Type B pancreatic cell (in vitro differentiated cells): ENCODE measurements around the gene APP. TPM values are rescaled to one million over a fixed set of nuclear protein-coding genes. Genes with fewer than 3 reads are reported as not detected.

Source experiments
- DNase-seq: peaks from one replicate; pipeline ENCODE4 v3.0.0; 2021; ENCODE audit warnings: mixed read lengths; ENCODE audit not compliant: unreplicated experiment; ENCODE audit errors: extremely low spot score
- H3K27ac Mint-ChIP-seq: 2 replicates; pipeline ENCODE4 v1.8.0; 2021; ENCODE audit warnings: mild to moderate bottlenecking, mixed read lengths
- H3K27me3 Mint-ChIP-seq: 2 replicates; pipeline ENCODE4 v1.8.0; 2021; ENCODE audit warnings: mixed read lengths
- H3K36me3 Mint-ChIP-seq: 2 replicates; pipeline ENCODE4 v1.8.0; 2021; ENCODE audit warnings: mixed read lengths
- H3K4me1 Mint-ChIP-seq: one replicate; pipeline ENCODE4 v1.8.0; 2021; ENCODE audit warnings: mixed read lengths; ENCODE audit not compliant: unreplicated experiment
- H3K4me3 Mint-ChIP-seq: 2 replicates; pipeline ENCODE4 v1.8.0; 2021; ENCODE audit warnings: mild to moderate bottlenecking, mixed read lengths
- H3K9me3 Mint-ChIP-seq: 2 replicates; pipeline ENCODE4 v1.8.0; 2021; ENCODE audit warnings: mixed read lengths
- total RNA-seq: library from RNA; stranded (reverse); gene quantifications from 2 replicates; pipeline ENCODE4 v1.2.1, GENCODE V29; 2021; ENCODE audit warnings: low replicate concordance
- TF ChIP-seq, protein P1 (sequence below): fragments of 200-600 bp; sonication (generic); conservative IDR thresholded peaks from 2 replicates; pipeline ENCODE4 v1.5.0; 2021; ENCODE audit warnings: antibody characterized with exemption, mild to moderate bottlenecking

APP gene
- total RNA-seq, 1 donor from 2014 or later: 415 TPM

DNA sequence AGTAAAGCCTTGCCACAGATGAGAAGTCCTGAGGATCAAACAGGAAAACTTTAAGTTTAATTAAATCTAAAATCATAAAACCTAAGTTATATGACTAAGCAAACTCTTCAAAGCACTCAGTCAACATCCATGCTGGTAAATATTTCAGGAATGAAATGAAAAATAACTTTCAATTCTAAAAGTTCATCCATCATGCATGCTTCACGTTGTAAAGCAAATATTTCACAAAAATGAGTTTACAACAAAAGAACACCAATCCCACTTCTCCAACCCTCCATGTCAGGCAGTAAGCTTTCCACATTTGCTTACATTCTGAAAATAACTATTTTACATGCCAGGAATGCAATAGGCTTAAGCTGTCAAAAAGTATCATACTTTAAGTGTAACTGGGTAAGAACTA is 16.8 kb downstream of the APP start:
- peak overlapping the region; percentile 31 for H3K27ac Mint-ChIP-seq
- TF ChIP-seq, protein P1, sequence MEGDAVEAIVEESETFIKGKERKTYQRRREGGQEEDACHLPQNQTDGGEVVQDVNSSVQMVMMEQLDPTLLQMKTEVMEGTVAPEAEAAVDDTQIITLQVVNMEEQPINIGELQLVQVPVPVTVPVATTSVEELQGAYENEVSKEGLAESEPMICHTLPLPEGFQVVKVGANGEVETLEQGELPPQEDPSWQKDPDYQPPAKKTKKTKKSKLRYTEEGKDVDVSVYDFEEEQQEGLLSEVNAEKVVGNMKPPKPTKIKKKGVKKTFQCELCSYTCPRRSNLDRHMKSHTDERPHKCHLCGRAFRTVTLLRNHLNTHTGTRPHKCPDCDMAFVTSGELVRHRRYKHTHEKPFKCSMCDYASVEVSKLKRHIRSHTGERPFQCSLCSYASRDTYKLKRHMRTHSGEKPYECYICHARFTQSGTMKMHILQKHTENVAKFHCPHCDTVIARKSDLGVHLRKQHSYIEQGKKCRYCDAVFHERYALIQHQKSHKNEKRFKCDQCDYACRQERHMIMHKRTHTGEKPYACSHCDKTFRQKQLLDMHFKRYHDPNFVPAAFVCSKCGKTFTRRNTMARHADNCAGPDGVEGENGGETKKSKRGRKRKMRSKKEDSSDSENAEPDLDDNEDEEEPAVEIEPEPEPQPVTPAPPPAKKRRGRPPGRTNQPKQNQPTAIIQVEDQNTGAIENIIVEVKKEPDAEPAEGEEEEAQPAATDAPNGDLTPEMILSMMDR: no peak
- DNase-seq: no peak
- no peaks in the 10 kb centered on the region for H3K27me3 Mint-ChIP-seq
- H3K36me3 Mint-ChIP-seq: peaks cover 18% of the 10 kb centered on the region
- no peaks in the 10 kb centered on the region for H3K9me3 Mint-ChIP-seq
- H3K4me3 Mint-ChIP-seq: no peak overlapping the region
- H3K4me1 Mint-ChIP-seq: peaks cover 34% of the 10 kb centered on the region

DNA sequence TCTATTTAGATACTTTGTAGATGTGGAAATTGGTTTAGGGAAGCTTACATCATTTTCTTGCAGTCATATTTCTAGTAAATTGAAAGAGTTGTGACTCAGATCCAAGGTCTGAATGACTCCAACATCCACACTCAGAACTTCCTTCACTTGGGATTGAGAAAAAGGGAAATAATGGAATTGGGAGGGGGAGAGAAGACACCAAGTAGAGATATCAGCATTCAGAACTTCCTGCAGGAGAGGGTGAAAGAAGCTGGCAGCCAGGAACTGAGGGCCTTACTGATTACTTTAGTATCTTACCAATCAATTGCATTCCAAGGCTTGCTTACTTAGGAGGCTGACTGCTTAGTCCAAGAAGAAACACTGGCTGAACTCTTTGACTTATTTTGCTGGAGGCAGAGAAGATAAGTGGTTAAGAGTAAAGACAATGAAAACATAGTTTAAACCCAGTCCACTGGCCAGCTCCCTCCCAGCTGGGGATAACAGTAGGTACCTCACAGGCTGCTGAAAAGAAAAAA is 21.7 kb downstream of the APP start:
- TF ChIP-seq, protein P1: no peak
- Mint-ChIP-seq H3K27ac (peak overlapping the region; percentile 37), H3K9me3 (no peaks in the 10 kb centered on the region), H3K27me3 (no peaks in the 10 kb centered on the region), H3K4me1 (peaks cover 34% of the 10 kb centered on the region), H3K36me3 (peaks cover 26% of the 10 kb centered on the region), H3K4me3 (no peak overlapping the region)
- no peak for DNase-seq

DNA sequence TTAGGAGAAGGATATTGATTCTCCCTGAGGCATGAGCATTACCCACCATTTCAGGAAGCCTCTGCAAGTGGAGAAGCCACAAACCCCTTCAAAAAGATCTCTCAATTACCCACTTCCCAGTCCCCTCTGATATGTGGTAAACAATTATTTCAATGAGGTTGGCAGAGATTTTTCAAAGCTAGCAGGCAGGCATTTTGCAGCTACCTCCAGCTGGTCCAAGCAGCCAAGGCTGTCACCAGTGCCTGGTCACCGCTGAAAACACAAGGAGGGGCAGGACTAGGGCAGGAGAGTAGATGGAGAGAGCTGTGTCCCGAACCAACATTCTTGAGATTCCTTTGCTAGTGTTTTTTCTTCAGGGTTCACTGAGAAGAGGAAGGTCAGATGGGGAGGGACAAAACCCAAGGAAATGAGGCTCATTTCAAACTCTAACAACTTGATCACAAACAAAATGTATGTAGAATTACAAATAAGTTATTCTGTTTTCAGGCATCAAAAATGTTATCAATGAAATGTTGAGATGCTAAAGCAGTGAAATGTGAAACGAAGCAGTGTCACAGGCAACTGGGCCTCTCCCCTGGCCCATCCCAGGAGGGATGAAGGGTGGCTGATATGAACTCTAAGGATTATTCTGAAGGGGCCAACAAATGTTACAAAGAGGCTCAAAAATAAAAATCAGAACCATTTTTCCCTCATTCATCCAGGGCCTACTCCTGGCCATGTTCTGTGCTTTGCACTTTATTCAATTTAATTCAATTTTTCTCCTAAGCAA is 22.3 kb downstream of the APP start:
- DNase-seq: no peak
- Mint-ChIP-seq H3K27me3 (no peaks in the 10 kb centered on the region), H3K27ac (peak overlapping the region; percentile 37), H3K36me3 (peaks cover 29% of the 10 kb centered on the region), H3K4me3 (no peak overlapping the region), H3K9me3 (no peaks in the 10 kb centered on the region), H3K4me1 (peaks cover 37% of the 10 kb centered on the region)
- TF ChIP-seq, protein P1: no peak

DNA sequence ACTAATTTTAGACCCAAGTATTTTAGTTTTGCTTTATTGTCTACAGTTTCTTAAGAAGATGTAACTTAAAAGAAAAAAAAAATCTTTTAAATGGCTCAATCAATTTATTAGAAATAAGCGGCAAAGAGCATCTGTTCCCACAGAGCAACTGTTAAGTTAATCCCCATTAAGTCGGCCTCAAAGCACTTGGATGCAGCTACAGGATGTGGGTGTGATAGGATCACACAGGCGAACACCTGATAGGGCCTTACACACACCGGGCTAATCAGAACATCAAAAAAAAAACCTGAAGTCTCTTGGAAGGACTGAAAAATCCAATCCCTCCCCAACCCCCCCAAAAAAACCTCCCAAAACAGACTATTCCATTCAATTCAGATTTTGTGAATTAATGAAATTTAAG is 23.0 kb downstream of the APP start:
- Mint-ChIP-seq H3K9me3 (no peaks in the 10 kb centered on the region), H3K27ac (peak overlapping the region; percentile 4), H3K36me3 (peaks cover 25% of the 10 kb centered on the region), H3K27me3 (no peaks in the 10 kb centered on the region), H3K4me3 (no peak overlapping the region), H3K4me1 (peaks cover 37% of the 10 kb centered on the region)
- TF ChIP-seq, protein P1: no peak
- no peak for DNase-seq

DNA sequence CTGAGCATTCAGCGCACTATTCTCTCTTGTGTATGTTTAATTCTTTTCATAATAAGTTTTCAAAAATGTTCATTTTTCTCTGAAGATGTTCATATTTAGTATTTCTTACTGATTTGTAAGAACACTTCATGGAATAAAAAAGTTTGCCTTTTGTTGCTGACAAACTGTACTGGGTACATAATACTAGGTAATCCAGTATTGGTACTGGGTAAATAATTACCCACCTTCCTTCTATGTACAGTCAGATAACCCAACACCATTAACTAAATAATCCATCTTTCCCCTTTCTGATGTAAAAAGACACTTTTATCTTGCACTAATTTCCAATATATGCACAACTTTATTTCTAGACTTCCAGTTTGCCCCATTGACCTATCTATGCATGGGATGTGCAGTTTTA is 23.9 kb downstream of the APP start:
- no peak overlapping the region for H3K27ac Mint-ChIP-seq
- H3K36me3 Mint-ChIP-seq: peaks cover 30% of the 10 kb centered on the region
- H3K27me3 Mint-ChIP-seq: no peaks in the 10 kb centered on the region
- no peaks in the 10 kb centered on the region for H3K9me3 Mint-ChIP-seq
- H3K4me1 Mint-ChIP-seq: peaks cover 37% of the 10 kb centered on the region
- TF ChIP-seq, protein P1: no peak
- H3K4me3 Mint-ChIP-seq: no peak overlapping the region
- no peak for DNase-seq
